PC-3 (cell line): ENCODE data around the gene ACADM.

Experiments used
- CTCF ChIP-seq: fragments of 300-600 bp; sonication (generic); conservative IDR thresholded peaks from 2 replicates; pipeline ENCODE4 v1.5.1; 2017; ENCODE audit warnings: antibody characterized with exemption, low read depth, mild to moderate bottlenecking, low read length
- EZH2 ChIP-seq: fragments of 300-600 bp; sonication (generic); IDR thresholded peaks from one replicate; pipeline ENCODE4 v1.6.1; 2017; ENCODE audit warnings: antibody characterized with exemption, mild to moderate bottlenecking, low read length; ENCODE audit not compliant: unreplicated experiment
- EZH2phosphoT487 ChIP-seq: fragments of 300-600 bp; sonication (generic); IDR thresholded peaks from 2 replicates; pipeline ENCODE4 v1.6.1; 2018; ENCODE audit warnings: mild to moderate bottlenecking, antibody characterized with exemption, low read length, borderline replicate concordance

GRCh38 chr1:75797273-75797588 lies 72.7 kb downstream of the ACADM start:
- TF ChIP-seq CTCF: no peak
- no peak for TF ChIP-seq EZH2
- no peak for TF ChIP-seq EZH2phosphoT487
